ENCODE data around the gene SLIT3. TPM values are rescaled to one million over a fixed set of nuclear protein-coding genes. Genes with fewer than 3 reads are reported as not detected.

Gene SLIT3
- total and polyA plus RNA-seq, 5 donors from 2014 or later, result not detected

DNA sequence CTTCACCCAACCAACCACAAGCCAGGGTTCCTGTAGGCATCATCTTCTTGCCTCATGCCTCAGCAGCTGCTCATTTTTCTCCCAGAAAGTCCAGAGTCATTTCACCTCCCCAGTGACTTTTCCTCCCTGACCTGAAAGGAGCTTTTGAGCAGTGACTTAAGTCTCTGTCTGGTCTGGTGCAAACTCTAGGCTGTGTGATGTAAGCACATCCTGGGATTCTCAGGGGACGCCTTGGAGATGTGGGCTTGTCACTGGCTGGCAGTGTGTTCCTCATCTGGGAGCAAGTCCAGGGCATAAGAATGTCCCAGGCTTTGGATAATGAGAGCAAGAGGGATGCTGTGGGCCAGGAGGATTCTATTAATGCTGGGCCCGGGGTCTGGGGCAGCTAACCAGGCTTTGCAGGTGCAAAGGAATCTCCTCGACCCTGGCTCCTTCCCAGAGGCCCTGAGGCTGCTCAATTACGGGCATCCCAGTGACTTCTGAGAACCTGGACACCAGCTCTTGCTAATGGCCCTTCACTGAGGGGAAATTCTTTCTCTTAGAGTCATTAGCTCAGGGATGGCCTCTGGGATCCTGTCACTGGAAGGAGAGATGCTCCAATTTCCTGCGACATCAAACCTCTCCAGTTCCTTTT is 510.8 kb downstream of the SLIT3 start:
- no peak overlapping the region for H3K27ac ChIP-seq (ENCODE audit: insufficient read depth, low read length, poor library complexity, severe bottlenecking)
- no peak for ATAC-seq (ENCODE audit: low read depth in 2 of 2)

GRCh38 chr5:168788786-168789185 is 512.2 kb downstream of the SLIT3 start:
- no peaks in the 10 kb centered on the region for H3K36me3 Mint-ChIP-seq
- H3K9me3 Mint-ChIP-seq, result no peaks in the 10 kb centered on the region
- H3K27me3 Mint-ChIP-seq, result no peaks in the 10 kb centered on the region
- H3K4me3 Mint-ChIP-seq, result no peak overlapping the region
- no peaks in the 10 kb centered on the region for H3K4me1 Mint-ChIP-seq
- no peaks in the 10 kb centered on the region for H3K36me3 ChIP-seq (ENCODE audit: control insufficient read depth, insufficient read depth, low read length)
- H3K4me3 ChIP-seq (ENCODE audit: low read depth, low read length), result no peak overlapping the region
- no peaks in the 10 kb centered on the region for H3K9me3 ChIP-seq (ENCODE audit: control insufficient read depth in 2 of 2, low read length in 2 of 2)
- H3K4me1 ChIP-seq (ENCODE audit: control insufficient read depth, insufficient read depth, low read length, poor library complexity, severe bottlenecking), result no peaks in the 10 kb centered on the region
- no peak overlapping the region for H3K27ac Mint-ChIP-seq
- DNase-seq (no peak), ATAC-seq (ENCODE audit: low read depth in 2 of 2) (no peak)
- H3K27me3 ChIP-seq (ENCODE audit: control insufficient read depth, insufficient read depth, low read length), result no peaks in the 10 kb centered on the region
- no peak overlapping the region for H3K27ac ChIP-seq (ENCODE audit: insufficient read depth, low read length, poor library complexity, severe bottlenecking)

More for the DNA sequence above, 510.8 kb downstream of the SLIT3 start:
- no peaks in the 10 kb centered on the region for H3K36me3 ChIP-seq (ENCODE audit: control insufficient read depth, insufficient read depth, low read length)
- Mint-ChIP-seq H3K9me3 (peaks cover 0 to 1% (median 0%) of the 10 kb centered on the region in 7 donors), H3K36me3 (no peaks in the 10 kb centered on the region), H3K4me3 (no peak overlapping the region), H3K4me1 (no peaks in the 10 kb centered on the region), H3K27me3 (no peaks in the 10 kb centered on the region), H3K27ac (no peak overlapping the region)
- no peaks in the 10 kb centered on the region for H3K4me1 ChIP-seq (ENCODE audit: control insufficient read depth, insufficient read depth, low read length, poor library complexity, severe bottlenecking)
- DNase-seq, result no peak
- H3K4me3 ChIP-seq (ENCODE audit: low read depth, low read length), result no peak overlapping the region
- no peaks in the 10 kb centered on the region for H3K27me3 ChIP-seq (ENCODE audit: control insufficient read depth, insufficient read depth, low read length)
- H3K9me3 ChIP-seq (ENCODE audit: control insufficient read depth in 2 of 2, low read length in 2 of 2), result no peaks in the 10 kb centered on the region

- no peak for ATAC-seq (ENCODE audit: low read depth in 2 of 2)
These were observed 512.8 kb downstream of the SLIT3 start for GRCh38 chr5:168788107-168788506.

GRCh38 chr5:168786147-168786546 is 514.8 kb downstream of the SLIT3 start:
- Histone ChIP-seq H3K9me3 (ENCODE audit: control insufficient read depth in 2 of 2, low read length in 2 of 2) (no peaks in the 10 kb centered on the region), H3K4me3 (ENCODE audit: low read depth, low read length) (no peak overlapping the region), H3K27ac (ENCODE audit: insufficient read depth, low read length, poor library complexity, severe bottlenecking) (no peak overlapping the region), H3K27me3 (ENCODE audit: control insufficient read depth, insufficient read depth, low read length) (no peaks in the 10 kb centered on the region), H3K4me1 (ENCODE audit: control insufficient read depth, insufficient read depth, low read length, poor library complexity, severe bottlenecking) (no peaks in the 10 kb centered on the region), H3K36me3 (ENCODE audit: control insufficient read depth, insufficient read depth, low read length) (no peaks in the 10 kb centered on the region)
- Mint-ChIP-seq H3K36me3 (no peaks in the 10 kb centered on the region), H3K27ac (no peak overlapping the region), H3K9me3 (no peaks in the 10 kb centered on the region), H3K4me3 (no peak overlapping the region), H3K27me3 (no peaks in the 10 kb centered on the region), H3K4me1 (no peaks in the 10 kb centered on the region)
- ATAC-seq (ENCODE audit: low read depth in 2 of 2), result no peak
- DNase-seq, result no peak

More at GRCh38 chr5:168788107-168788506, 512.8 kb downstream of the SLIT3 start:
- H3K4me3 Mint-ChIP-seq, result no peak overlapping the region
- H3K36me3 Mint-ChIP-seq, result no peaks in the 10 kb centered on the region
- no peak for DNase-seq
- Histone ChIP-seq H3K27me3 (ENCODE audit: control insufficient read depth, insufficient read depth, low read length) (no peaks in the 10 kb centered on the region), H3K9me3 (ENCODE audit: control insufficient read depth in 2 of 2, low read length in 2 of 2) (no peaks in the 10 kb centered on the region), H3K36me3 (ENCODE audit: control insufficient read depth, insufficient read depth, low read length) (no peaks in the 10 kb centered on the region), H3K4me1 (ENCODE audit: control insufficient read depth, insufficient read depth, low read length, poor library complexity, severe bottlenecking) (no peaks in the 10 kb centered on the region), H3K4me3 (ENCODE audit: low read depth, low read length) (no peak overlapping the region), H3K27ac (ENCODE audit: insufficient read depth, low read length, poor library complexity, severe bottlenecking) (no peak overlapping the region)
- no peaks in the 10 kb centered on the region for H3K4me1 Mint-ChIP-seq
- H3K27me3 Mint-ChIP-seq, result no peaks in the 10 kb centered on the region
- no peaks in the 10 kb centered on the region for H3K9me3 Mint-ChIP-seq
- no peak overlapping the region for H3K27ac Mint-ChIP-seq

- no peaks in the 10 kb centered on the region for H3K4me1 Mint-ChIP-seq
- H3K4me3 ChIP-seq (ENCODE audit: low read depth, low read length), result no peak overlapping the region
- no peak overlapping the region for H3K27ac Mint-ChIP-seq
- no peaks in the 10 kb centered on the region for H3K36me3 Mint-ChIP-seq
- H3K9me3 ChIP-seq (ENCODE audit: control insufficient read depth in 2 of 2, low read length in 2 of 2), result no peaks in the 10 kb centered on the region
- no peaks in the 10 kb centered on the region for H3K27me3 Mint-ChIP-seq
- no peak overlapping the region for H3K4me3 Mint-ChIP-seq
- H3K36me3 ChIP-seq (ENCODE audit: control insufficient read depth, insufficient read depth, low read length), result no peaks in the 10 kb centered on the region
- ATAC-seq (ENCODE audit: low read depth in 2 of 2), result no peak
- H3K9me3 Mint-ChIP-seq, result no peaks in the 10 kb centered on the region
- no peaks in the 10 kb centered on the region for H3K4me1 ChIP-seq (ENCODE audit: control insufficient read depth, insufficient read depth, low read length, poor library complexity, severe bottlenecking)
- DNase-seq, result no peak
- H3K27me3 ChIP-seq (ENCODE audit: control insufficient read depth, insufficient read depth, low read length), result no peaks in the 10 kb centered on the region
- H3K27ac ChIP-seq (ENCODE audit: insufficient read depth, low read length, poor library complexity, severe bottlenecking), result no peak overlapping the region
These were observed 516.5 kb downstream of the SLIT3 start for GRCh38 chr5:168784454-168784853.

DNA sequence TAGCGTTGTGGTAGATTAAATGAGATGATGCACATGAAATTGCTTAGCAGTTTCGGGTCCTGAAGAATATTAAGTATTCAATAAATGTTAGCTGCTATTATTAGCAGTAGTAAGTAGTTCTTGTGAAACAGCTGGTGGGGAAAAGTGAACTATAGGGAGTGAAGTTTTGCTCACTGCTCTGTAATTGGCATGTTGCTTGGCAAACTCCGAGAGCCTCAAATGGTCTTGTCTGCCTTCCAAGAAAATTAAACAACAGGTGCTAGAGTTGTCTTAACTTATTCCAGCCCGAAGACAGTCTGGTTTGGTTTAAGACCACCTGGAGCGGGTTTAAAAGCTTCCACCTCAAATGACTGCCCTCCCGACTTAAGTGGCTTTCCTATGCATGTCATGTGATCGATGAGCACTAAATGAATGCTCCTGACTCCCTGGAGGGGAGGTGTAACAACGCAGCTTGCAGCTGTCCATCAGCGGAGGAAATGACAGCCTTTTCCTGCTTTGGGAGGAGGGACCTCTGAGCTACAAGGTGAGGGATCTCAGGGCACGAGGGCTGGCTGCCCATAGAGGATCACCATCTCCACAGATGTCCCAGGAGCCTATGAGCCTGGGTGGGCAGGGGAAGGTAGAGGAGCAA is 518.9 kb downstream of the SLIT3 start:
- Mint-ChIP-seq H3K4me1 (no peaks in the 10 kb centered on the region), H3K27ac (no peak overlapping the region), H3K36me3 (no peaks in the 10 kb centered on the region), H3K4me3 (no peak overlapping the region), H3K9me3 (peaks cover 0 to under 1% (median 0%) of the 10 kb centered on the region in 7 donors), H3K27me3 (no peaks in the 10 kb centered on the region)
- H3K4me3 ChIP-seq (ENCODE audit: low read depth, low read length), result no peak overlapping the region
- DNase-seq, result no peak
- no peaks in the 10 kb centered on the region for H3K4me1 ChIP-seq (ENCODE audit: control insufficient read depth, insufficient read depth, low read length, poor library complexity, severe bottlenecking)
- no peak for ATAC-seq (ENCODE audit: low read depth in 2 of 2)
- H3K27ac ChIP-seq (ENCODE audit: insufficient read depth, low read length, poor library complexity, severe bottlenecking), result no peak overlapping the region
- no peaks in the 10 kb centered on the region for H3K27me3 ChIP-seq (ENCODE audit: control insufficient read depth, insufficient read depth, low read length)
- H3K9me3 ChIP-seq (ENCODE audit: control insufficient read depth in 2 of 2, low read length in 2 of 2), result no peaks in the 10 kb centered on the region
- H3K36me3 ChIP-seq (ENCODE audit: control insufficient read depth, insufficient read depth, low read length), result no peaks in the 10 kb centered on the region

GRCh38 chr5:168780888-168781287 is 520.1 kb downstream of the SLIT3 start:
- Mint-ChIP-seq H3K27me3 (no peaks in the 10 kb centered on the region), H3K9me3 (peaks cover 0 to 2% (median 0%) of the 10 kb centered on the region in 7 donors), H3K36me3 (no peaks in the 10 kb centered on the region), H3K4me1 (no peaks in the 10 kb centered on the region), H3K4me3 (no peak overlapping the region), H3K27ac (no peak overlapping the region)
- H3K4me3 ChIP-seq (ENCODE audit: low read depth, low read length), result no peak overlapping the region
- no peak for ATAC-seq (ENCODE audit: low read depth in 2 of 2)
- H3K9me3 ChIP-seq (ENCODE audit: control insufficient read depth in 2 of 2, low read length in 2 of 2), result no peaks in the 10 kb centered on the region
- no peaks in the 10 kb centered on the region for H3K4me1 ChIP-seq (ENCODE audit: control insufficient read depth, insufficient read depth, low read length, poor library complexity, severe bottlenecking)
- no peaks in the 10 kb centered on the region for H3K36me3 ChIP-seq (ENCODE audit: control insufficient read depth, insufficient read depth, low read length)
- no peak overlapping the region for H3K27ac ChIP-seq (ENCODE audit: insufficient read depth, low read length, poor library complexity, severe bottlenecking)
- no peak for DNase-seq
- H3K27me3 ChIP-seq (ENCODE audit: control insufficient read depth, insufficient read depth, low read length), result no peaks in the 10 kb centered on the region

DNA sequence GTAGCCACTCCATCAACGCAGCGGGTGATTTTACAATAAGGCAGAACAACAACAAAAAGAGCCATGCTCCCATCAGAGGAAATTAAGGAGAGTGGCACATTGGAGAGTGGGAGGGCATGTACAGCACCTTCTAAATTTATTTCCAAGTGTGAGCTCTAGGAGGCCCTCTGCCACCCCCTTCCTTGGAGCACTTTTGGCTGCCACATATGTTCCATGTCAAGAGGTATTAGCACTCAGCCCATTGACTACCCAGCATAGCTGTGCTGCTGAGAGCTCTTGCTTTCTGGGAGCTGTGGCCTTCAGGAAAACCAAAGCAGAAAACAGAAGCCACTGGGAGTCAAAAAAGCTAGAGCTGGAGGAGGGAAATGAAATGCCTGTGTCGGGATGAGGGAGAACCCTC is 521.6 kb downstream of the SLIT3 start:
- Histone ChIP-seq H3K9me3 (ENCODE audit: control insufficient read depth in 2 of 2, low read length in 2 of 2) (no peaks in the 10 kb centered on the region), H3K27me3 (ENCODE audit: control insufficient read depth, insufficient read depth, low read length) (no peaks in the 10 kb centered on the region), H3K36me3 (ENCODE audit: control insufficient read depth, insufficient read depth, low read length) (no peaks in the 10 kb centered on the region), H3K27ac (ENCODE audit: insufficient read depth, low read length, poor library complexity, severe bottlenecking) (no peak overlapping the region), H3K4me3 (ENCODE audit: low read depth, low read length) (no peak overlapping the region), H3K4me1 (ENCODE audit: control insufficient read depth, insufficient read depth, low read length, poor library complexity, severe bottlenecking) (no peaks in the 10 kb centered on the region)
- Mint-ChIP-seq H3K4me1 (no peaks in the 10 kb centered on the region), H3K36me3 (no peaks in the 10 kb centered on the region), H3K27ac (no peak overlapping the region), H3K27me3 (no peaks in the 10 kb centered on the region), H3K4me3 (no peak overlapping the region), H3K9me3 (peaks cover 0 to 2% (median 0%) of the 10 kb centered on the region in 7 donors)
- DNase-seq (no peak), ATAC-seq (ENCODE audit: low read depth in 2 of 2) (no peak)

All from CD4-positive, CD25-positive, alpha-beta regulatory T cell (primary cell).